HUDEP-2 (cell line): ENCODE measurements around the gene KIF26A.

Experiments used
- DNase-seq, 76 experiments: peaks; one replicate each; lab custom pipeline; 2025; ENCODE audit not compliant: unreplicated experiment in 76 of 76; lab: John Stamatoyannopoulos, UW

The KIF26A gene

GRCh38 chr14:104141621-104142091, 3.3 kb downstream of the KIF26A start:
- no peak for DNase-seq

DNA sequence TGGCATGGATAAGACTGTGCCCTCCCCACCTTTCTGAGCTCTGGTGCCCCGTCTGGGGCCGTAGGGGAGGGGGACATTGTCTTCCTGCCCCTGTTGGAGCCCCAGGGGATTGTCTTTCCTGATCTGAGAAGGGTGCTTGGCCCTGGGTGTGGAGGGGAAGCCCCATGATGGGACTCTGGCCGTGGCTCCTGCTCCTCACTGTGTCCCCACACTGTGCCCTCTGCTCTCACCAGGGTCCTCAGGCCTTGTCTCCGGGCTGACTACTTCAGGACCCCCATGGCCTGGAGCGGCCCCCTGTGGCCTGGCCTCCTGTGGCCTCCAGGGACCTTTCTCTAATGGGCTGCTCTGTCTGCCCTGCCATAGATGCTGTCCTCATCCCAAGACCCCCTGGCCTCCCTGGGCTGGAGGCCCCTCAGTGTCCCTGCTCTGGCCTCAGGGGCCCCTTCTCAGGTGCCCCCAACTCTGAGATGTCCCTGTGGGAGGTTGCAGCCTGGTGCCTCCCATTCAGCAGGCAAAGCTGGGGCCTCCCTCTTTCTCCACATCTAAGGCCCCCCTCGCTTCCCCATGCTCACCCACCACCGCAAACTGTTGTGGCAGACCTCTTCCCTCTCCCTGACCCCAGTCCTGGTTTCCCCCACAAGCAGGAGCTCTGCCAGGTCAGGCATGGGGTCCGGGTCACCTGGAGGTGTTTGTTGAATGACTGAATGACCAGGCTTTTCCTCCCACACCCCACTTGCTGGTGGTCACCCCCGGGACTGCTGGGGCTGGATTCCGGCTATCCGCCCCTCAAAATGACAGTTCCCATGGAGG, 4.0 kb downstream of the KIF26A start:
- DNase-seq: no peak

DNA sequence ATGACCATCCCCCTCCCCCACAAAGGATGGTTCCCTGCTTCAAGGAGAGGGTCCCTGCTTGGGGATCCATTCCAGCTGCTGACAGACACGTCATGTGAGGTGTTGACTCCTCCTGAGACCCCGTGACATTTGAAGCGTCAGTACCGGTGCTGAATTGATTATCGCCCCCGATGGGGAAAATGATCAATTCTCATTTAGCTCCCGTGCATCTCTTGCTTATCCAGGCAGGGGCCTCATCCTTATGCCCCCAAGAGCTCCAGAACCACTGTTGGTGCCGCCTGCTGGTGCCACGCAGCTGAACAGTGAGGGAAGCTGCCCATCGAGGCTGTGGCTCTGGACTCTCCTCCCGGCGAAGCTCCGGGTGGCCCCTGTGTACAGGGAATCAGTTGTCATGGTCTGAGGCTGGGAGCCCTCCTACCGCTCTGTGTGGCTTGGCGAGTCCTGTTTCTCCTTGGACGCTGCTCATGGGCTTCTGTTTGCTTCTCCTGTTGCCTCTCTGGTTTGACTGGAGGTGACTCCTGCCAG, 4.6 kb downstream of the KIF26A start:
- no peak for DNase-seq

GRCh38 chr14:104143521-104144452, 5.4 kb downstream of the KIF26A start:
- no peak for DNase-seq

DNA sequence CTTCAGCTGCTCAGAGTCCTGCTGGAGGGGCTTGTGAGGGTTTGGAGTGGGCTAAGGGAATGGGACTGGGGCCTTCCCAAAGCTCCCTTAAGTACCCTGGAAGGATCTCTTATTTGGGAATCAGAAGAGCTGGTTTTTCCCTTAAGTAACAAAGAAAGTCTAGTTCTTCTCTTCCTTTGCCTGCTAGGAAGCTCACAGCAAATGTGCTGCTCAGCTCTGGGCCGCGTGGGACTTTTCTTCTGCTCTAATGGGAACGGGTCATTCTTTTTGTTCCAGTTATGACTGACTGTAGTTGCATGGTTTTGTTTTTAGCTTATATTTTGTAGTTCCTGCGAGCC, 6.0 kb downstream of the KIF26A start:
- no peak for DNase-seq

DNA sequence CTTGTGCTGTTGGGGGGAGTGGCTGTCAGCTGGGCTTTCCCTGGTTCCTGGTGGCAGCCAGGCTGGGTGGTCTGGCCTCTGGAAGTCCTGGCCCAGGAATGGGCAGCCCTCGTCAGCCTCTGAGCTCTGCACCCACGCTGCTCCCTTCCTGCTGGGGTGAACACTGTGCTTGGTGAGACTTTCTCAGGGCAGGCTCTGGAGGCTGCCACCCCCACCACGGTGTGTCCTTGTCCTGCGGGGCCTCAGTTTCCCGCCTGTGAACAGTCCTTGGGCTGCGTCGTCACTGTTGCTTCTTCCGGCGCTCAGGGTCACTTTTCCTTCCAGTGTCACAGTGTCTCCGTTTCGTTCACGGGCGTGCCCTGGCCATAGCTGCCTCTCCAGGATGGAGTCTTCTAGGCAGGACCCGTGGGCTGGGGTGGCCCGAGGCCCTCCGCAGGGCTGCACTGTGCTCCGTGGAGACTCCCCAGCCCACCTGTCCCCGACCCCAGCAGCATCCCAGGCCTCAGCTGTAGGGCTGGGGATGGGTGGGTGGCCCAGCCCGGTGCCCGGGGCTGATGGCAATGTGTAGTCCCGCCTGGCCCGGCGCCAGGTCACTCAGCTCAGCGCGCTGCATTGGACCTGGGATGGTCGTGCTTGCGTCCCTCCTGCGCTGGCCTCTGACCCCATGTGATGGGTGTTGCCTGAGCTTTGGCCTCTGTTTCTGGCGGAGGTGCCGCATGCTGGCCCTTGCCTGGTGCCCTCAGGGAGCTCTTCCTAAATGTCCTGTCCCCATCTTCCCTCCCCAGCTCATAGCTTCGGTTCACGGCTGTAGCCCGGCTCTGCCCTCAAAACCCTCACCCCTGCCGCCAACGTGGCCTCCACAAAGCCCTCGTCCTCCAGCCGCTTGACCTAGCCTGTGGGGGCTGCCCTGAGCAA, 6.8 kb downstream of the KIF26A start:
- DNase-seq: no peak

- DNase-seq: no peak
Measured at GRCh38 chr14:104145826-104146601, 7.6 kb downstream of the KIF26A start.

DNA sequence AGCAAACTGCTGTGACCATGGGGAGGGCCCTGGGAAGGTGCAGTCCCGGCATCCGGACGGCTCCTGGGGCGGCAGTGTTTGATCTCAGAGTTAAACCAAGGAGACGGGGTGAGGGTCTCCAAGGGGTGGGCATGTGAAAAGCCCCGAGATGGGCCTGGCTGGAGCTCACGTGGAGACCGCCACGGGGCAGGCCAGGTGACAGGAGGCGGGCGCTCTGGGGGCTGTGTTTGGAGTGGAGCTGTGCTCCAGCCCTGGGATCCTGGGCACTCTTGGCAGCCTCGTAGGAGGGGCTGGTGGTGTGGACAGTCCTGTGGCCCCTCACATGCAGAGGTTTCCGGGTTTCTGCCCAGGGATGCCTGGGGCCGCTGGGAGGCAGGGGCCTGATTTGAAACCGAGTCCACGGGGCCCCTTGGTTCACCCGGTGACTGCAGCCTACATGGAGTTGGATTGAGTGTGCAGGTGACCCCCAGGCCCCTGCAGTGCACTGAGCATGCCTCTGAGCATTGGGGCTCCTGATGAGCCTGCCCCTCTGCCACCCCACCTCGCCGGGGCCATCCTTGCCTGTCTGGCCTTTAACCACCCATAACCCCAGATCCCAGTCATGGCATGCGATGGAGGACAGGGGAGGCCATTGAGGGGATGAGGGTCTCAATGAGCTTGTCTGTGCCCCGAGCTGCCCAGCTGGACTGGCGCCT, 8.4 kb downstream of the KIF26A start:
- no peak for DNase-seq

- DNase-seq: no peak
Measured at GRCh38 chr14:104147346-104148125, 9.1 kb downstream of the KIF26A start.

- no peak for DNase-seq
Measured at GRCh38 chr14:104148433-104149277, 10.3 kb downstream of the KIF26A start.

GRCh38 chr14:104149278-104149595, 10.8 kb downstream of the KIF26A start:
- no peak for DNase-seq

DNA sequence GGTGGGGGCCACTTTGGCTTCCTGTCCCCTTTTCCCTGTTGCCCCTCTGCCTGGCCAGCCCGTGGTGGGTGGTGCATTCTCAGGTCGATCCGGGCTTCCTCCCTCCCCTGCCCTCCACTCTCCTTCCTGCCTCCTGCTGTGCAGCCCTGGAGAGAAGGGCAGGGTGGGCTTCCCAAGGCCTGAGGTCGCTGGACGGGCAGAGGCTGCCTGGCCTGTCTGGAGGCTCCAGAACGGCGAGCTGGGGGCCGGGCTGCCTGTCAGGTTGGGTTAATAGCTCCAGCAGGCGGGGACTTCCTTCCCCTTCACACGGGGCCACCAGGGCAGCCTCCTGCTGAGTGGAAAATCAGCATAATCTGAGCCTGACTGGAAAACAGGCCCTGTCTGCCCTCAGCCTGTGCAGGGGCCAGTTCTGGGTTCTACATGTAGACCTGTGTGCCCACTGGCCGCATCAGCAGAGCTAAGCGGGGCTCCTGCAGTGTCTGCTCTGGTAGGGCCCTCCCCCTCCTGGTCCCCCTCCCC, 11.3 kb downstream of the KIF26A start:
- peak in 58 of 76 experiments; percentile 10 to 87 (median 57) for DNase-seq

DNA sequence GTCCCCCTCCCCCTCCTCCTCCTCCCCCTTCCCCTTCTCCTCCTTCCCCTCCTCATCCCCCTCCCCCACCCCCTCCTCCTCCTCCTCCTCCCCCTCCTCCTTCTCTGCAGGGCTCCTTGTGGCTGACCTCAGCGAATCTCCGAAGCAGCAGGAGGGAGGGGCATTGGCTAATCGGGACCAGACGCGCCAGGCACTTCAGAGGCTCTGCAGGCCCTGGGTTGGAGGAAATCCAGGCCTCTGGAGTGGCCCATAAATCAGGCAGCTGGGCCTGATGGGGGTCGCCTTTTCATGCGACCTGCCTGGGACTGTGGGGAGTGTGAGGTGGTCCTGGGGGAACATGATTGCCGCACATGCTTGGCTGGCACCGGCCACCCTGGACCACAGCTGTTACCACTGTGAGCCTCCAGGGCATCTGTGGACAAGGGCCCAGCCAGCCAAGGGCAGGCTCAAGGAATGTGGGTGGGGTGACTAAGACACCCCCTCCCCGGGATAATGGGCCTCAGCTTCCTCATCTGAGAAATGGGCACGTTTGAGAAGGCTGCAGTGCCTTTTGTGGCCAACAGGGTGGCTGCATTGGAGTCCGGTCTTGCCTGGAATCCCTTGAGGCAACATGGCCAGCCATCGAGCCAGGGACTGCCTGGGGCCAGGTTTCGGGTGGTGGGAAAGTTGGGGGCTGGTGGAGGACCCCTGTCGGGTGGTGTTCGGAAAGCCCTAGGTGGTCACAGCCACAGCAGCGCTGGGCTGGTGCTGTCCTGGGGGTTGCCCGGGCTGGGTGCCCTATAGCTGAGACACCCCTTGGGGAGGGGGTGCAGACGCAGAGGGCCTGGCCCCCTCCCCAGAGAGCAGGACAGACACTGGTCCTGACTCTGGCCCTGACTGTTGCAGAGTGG, 12.0 kb downstream of the KIF26A start:
- peak in 73 of 76 experiments; percentile 19 to 89 (median 72) for DNase-seq

GRCh38 chr14:104151026-104151381, 12.6 kb downstream of the KIF26A start:
- peak in 2 of 76 experiments; percentile 18 to 34 for DNase-seq

GRCh38 chr14:104151566-104152245, 13.3 kb downstream of the KIF26A start:
- no peak for DNase-seq

DNA sequence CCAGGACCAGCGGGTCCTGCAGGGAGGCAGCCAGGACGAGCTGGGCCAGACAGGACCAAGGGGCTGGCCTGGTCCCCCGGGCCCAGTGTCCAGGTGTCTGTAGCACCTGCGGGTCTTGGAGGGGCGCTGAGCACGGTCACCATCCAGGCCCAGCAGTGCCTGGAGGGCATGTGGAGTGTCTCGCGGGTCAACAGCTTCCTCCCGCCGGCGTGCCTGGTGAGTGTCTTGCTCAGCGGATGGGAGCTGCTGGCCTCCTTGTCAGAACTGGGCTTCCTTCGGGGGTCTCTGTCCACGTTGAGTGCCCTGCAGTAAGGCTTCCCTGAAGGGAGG, 13.8 kb downstream of the KIF26A start:
- no peak for DNase-seq
